ENCODE results near the gene FGGY.
"Not testable (repeated sequence)": the region's sequence is repeated elsewhere in the genome, so short reads cannot be mapped to it uniquely, and the experiment has no call there.

The FGGY gene, protein sequence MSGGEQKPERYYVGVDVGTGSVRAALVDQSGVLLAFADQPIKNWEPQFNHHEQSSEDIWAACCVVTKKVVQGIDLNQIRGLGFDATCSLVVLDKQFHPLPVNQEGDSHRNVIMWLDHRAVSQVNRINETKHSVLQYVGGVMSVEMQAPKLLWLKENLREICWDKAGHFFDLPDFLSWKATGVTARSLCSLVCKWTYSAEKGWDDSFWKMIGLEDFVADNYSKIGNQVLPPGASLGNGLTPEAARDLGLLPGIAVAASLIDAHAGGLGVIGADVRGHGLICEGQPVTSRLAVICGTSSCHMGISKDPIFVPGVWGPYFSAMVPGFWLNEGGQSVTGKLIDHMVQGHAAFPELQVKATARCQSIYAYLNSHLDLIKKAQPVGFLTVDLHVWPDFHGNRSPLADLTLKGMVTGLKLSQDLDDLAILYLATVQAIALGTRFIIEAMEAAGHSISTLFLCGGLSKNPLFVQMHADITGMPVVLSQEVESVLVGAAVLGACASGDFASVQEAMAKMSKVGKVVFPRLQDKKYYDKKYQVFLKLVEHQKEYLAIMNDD

DNA sequence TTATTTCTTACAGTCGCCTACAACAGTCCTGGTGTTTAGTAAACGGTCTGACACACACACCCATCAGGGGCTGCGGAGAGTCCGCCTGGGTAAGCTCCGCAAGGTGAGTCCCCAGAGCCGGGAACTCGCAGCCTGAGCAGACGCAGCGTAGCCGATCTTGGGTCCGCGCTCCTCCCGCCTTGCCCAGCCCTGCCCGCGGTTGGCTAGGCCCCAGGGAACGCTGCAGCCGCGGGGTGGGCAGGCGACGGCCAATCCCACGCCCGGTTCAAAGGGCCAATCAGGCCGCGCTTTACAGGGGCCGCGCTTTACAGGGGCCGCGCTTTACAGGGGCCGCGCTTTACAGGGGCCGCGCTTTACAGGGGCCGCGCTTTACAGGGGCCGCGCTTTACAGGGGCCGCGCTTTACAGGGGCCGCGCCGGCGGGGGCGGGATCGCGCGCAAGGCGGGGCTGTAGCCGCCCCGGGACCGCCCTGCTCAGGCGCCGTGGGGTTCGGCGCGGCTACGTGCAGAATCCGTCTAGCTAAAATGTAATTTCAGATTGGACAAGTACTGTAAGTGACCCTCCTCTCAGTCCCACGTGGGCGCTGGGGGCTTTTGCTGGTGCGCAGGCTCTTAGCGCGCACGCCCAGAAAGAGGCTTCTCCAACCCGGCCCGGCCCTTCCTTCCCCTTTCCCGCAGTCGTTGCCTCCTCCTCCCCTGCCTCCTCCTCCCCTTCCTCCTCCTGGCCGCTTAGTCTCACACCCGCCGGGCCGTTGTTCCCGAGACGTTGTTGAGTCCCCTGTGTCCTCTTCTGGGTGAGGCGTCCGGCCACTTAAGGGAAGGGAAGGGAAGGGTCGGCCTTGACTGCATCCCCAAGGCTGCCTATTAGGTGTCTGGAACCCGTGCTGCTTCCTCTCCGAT, at the start of gene FGGY:
TSS of gene FGGY (plus strand) at position 737 of the 899 bp plus-strand sequence. CDS start 24,456 bp downstream, outside the sequence.
- Histone ChIP-seq H3K36me3 (ENCODE audit: insufficient read depth, low read length) (no peaks in the 10 kb centered on the region), H3K9me3 (ENCODE audit: insufficient read depth, low read length, severe bottlenecking) (no peaks in the 10 kb centered on the region), H3K9ac (ENCODE audit: low read depth, low read length) (peak within 1 kb of the TSS; percentile 82), H3K4me1 (ENCODE audit: insufficient read depth, low read length) (peaks cover 32% of the 10 kb centered on the region), H4K20me1 (ENCODE audit: insufficient read depth, low read length) (no peaks in the 10 kb centered on the region), H3K4me3 (ENCODE audit: low read depth in 1 of 2, low read length in 2 of 2) (peak within 1 kb of the TSS; percentile 54 to 70), H3K4me2 (ENCODE audit: insufficient read depth, low read length) (peak within 1 kb of the TSS; percentile 77), H3K27ac (ENCODE audit: low read length) (peak within 1 kb of the TSS; percentile 98), H2AFZ (ENCODE audit: low read depth, low read length) (peak within 1 kb of the TSS; percentile 92), H3K79me2 (ENCODE audit: insufficient read depth, low read length) (peaks cover 16% of the 10 kb centered on the region), H3K27me3 (ENCODE audit: insufficient read depth, low read length, poor library complexity) (no peaks in the 10 kb centered on the region)
- peak; percentile 90 for ATAC-seq (ENCODE audit: insufficient read depth, low read depth)
- no peak for TF ChIP-seq CTCF (IDR thresholded peaks at IDR 0.05; ENCODE audit: borderline replicate concordance, extremely low read depth, low read length, poor library complexity, severe bottlenecking)
- TF ChIP-seq EZH2 (IDR thresholded peaks at IDR 0.05; ENCODE audit: borderline replicate concordance, low read depth, low read length, severe bottlenecking), result no peak
- peak; percentile 94 for DNase-seq

DNA sequence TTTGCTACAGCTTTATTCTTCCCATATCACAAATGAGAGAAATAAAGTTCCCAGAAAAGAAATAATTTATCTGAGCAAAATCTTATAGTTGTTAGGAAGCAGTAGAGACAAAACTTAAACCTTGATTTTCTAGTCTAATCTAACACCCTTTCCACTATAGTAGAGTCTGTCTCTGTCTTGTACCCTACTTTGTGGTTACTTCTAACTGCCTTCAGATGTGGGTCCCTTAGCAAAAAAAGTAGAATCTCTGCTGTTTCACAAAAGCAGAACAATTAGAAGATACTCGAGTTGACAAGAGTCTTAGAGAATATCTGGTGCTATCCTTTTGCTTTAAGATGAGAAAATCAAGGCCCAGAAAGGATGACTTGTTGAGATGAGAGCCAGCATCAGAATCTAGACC, 48.1 kb upstream of the FGGY start:
- Histone ChIP-seq H2AFZ (ENCODE audit: low read depth, low read length) (no peak overlapping the region), H3K79me2 (ENCODE audit: insufficient read depth, low read length) (no peaks in the 10 kb centered on the region), H3K27ac (ENCODE audit: low read length) (no peak overlapping the region), H3K9ac (ENCODE audit: low read depth, low read length) (no peak overlapping the region), H3K27me3 (ENCODE audit: insufficient read depth, low read length, poor library complexity) (no peaks in the 10 kb centered on the region), H3K9me3 (ENCODE audit: insufficient read depth, low read length, severe bottlenecking) (peaks cover 7% of the 10 kb centered on the region), H3K4me2 (ENCODE audit: insufficient read depth, low read length) (no peak overlapping the region), H3K36me3 (ENCODE audit: insufficient read depth, low read length) (no peaks in the 10 kb centered on the region), H3K4me1 (ENCODE audit: insufficient read depth, low read length) (no peaks in the 10 kb centered on the region), H3K4me3 (ENCODE audit: low read depth in 1 of 2, low read length in 2 of 2) (no peak overlapping the region), H4K20me1 (ENCODE audit: insufficient read depth, low read length) (no peaks in the 10 kb centered on the region)
- ATAC-seq (ENCODE audit: insufficient read depth, low read depth), result peak; percentile 73
- DNase-seq, result no peak
- TF ChIP-seq CTCF (IDR thresholded peaks at IDR 0.05; ENCODE audit: borderline replicate concordance, extremely low read depth, low read length, poor library complexity, severe bottlenecking) (no peak), EZH2 (IDR thresholded peaks at IDR 0.05; ENCODE audit: borderline replicate concordance, low read depth, low read length, severe bottlenecking) (no peak)

DNA sequence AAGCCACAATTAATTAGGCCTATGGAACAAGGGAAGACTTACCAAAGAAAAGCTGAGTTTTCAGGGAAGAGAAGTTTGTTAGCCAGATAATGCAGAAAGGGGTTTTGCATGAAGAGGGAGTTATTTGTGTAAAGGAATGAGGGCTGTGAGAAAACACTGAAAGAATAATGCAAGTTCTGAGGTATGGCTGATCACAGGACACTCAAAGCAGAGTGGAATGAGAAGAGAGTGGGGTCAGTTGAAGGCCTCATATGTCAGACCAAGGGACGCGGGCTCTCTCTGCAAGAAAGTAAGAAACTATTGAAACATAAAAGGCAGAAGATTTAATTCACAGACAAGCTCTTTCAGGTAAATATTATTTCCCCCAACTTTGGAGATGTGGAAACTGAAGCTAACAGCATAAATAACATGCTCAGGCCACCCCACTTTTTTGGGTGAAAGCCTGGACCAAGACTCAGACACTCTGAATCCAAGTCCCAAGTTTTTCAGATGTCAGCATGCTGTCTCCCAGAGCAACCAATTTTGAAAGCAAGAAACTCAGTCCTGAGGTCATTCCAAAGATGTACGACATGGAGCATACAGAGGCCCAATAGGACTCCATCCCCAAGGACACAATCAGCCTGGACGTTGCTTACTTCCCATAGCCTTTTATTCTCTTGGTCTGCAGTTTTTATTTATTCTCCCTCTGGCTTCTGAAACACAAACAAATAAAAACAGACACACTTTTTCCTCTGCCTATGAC, 47.3 kb upstream of the FGGY start:
- TF ChIP-seq CTCF (IDR thresholded peaks at IDR 0.05; ENCODE audit: borderline replicate concordance, extremely low read depth, low read length, poor library complexity, severe bottlenecking) (no peak), EZH2 (IDR thresholded peaks at IDR 0.05; ENCODE audit: borderline replicate concordance, low read depth, low read length, severe bottlenecking) (no peak)
- H3K4me3 ChIP-seq (ENCODE audit: low read depth in 1 of 2, low read length in 2 of 2), result no peak overlapping the region
- no peaks in the 10 kb centered on the region for H3K4me1 ChIP-seq (ENCODE audit: insufficient read depth, low read length)
- H3K4me2 ChIP-seq (ENCODE audit: insufficient read depth, low read length), result no peak overlapping the region
- H3K9ac ChIP-seq (ENCODE audit: low read depth, low read length), result no peak overlapping the region
- DNase-seq (no peak), ATAC-seq (ENCODE audit: insufficient read depth, low read depth) (no peak)
- H3K27ac ChIP-seq (ENCODE audit: low read length), result no peak overlapping the region
- peaks cover 7% of the 10 kb centered on the region for H3K9me3 ChIP-seq (ENCODE audit: insufficient read depth, low read length, severe bottlenecking)
- no peaks in the 10 kb centered on the region for H3K36me3 ChIP-seq (ENCODE audit: insufficient read depth, low read length)
- H2AFZ ChIP-seq (ENCODE audit: low read depth, low read length), result no peak overlapping the region
- no peaks in the 10 kb centered on the region for H4K20me1 ChIP-seq (ENCODE audit: insufficient read depth, low read length)
- H3K79me2 ChIP-seq (ENCODE audit: insufficient read depth, low read length), result no peaks in the 10 kb centered on the region
- no peaks in the 10 kb centered on the region for H3K27me3 ChIP-seq (ENCODE audit: insufficient read depth, low read length, poor library complexity)

GRCh38 chr1:59251061-59251460, 45.8 kb upstream of the FGGY start:
- H3K27ac ChIP-seq (ENCODE audit: low read length); H3K4me3 ChIP-seq (ENCODE audit: low read depth in 1 of 2, low read length in 2 of 2); H3K4me1 ChIP-seq (ENCODE audit: insufficient read depth, low read length); H3K27me3 ChIP-seq (ENCODE audit: insufficient read depth, low read length, poor library complexity); H4K20me1 ChIP-seq (ENCODE audit: insufficient read depth, low read length); H3K4me2 ChIP-seq (ENCODE audit: insufficient read depth, low read length); H3K9ac ChIP-seq (ENCODE audit: low read depth, low read length); H2AFZ ChIP-seq (ENCODE audit: low read depth, low read length); H3K79me2 ChIP-seq (ENCODE audit: insufficient read depth, low read length); ATAC-seq (ENCODE audit: insufficient read depth, low read depth); DNase-seq; H3K9me3 ChIP-seq (ENCODE audit: insufficient read depth, low read length, severe bottlenecking); H3K36me3 ChIP-seq (ENCODE audit: insufficient read depth, low read length): not testable (repeated sequence)

GRCh38 chr1:59256429-59256828, 40.5 kb upstream of the FGGY start:
- H3K79me2 ChIP-seq (ENCODE audit: insufficient read depth, low read length); ATAC-seq (ENCODE audit: insufficient read depth, low read depth): not testable (repeated sequence)

More at GRCh38 chr1:59256429-59256828, 40.5 kb upstream of the FGGY start:
- H2AFZ ChIP-seq (ENCODE audit: low read depth, low read length); H3K9ac ChIP-seq (ENCODE audit: low read depth, low read length); H3K4me2 ChIP-seq (ENCODE audit: insufficient read depth, low read length); H4K20me1 ChIP-seq (ENCODE audit: insufficient read depth, low read length); H3K36me3 ChIP-seq (ENCODE audit: insufficient read depth, low read length); H3K27me3 ChIP-seq (ENCODE audit: insufficient read depth, low read length, poor library complexity); H3K9me3 ChIP-seq (ENCODE audit: insufficient read depth, low read length, severe bottlenecking); H3K4me1 ChIP-seq (ENCODE audit: insufficient read depth, low read length); H3K27ac ChIP-seq (ENCODE audit: low read length); H3K4me3 ChIP-seq (ENCODE audit: low read depth in 1 of 2, low read length in 2 of 2); DNase-seq: not testable (repeated sequence)

All from DND-41 (cell line).